Right ventricle myocardium inferior (tissue), 1 donor: ENCODE results near the gene GRK5. TPM values are rescaled to one million over a fixed set of nuclear protein-coding genes. Genes with fewer than 3 reads are reported as not detected.
A peak's percentile ranks its signal among the peaks of the same experiment; 100 is the strongest.
"Not testable (repeated sequence)": the region's sequence is repeated elsewhere in the genome, so short reads cannot be mapped to it uniquely, and the experiment has no call there.

Experiments
- ATAC-seq: fragments of 200-7000 bp; cut with Tn5 transposase; one replicate; pipeline ENCODE4 v1.9.1; 2020; ENCODE audit warnings: mild to moderate bottlenecking, moderate library complexity
- DNase-seq: peaks from one replicate; pipeline ENCODE4 v3.0.0; 2021; ENCODE audit errors: missing footprints
- intact Hi-C: fragments of 100-400 bp; cut with DNase I; formaldehyde crosslinking; loops from one replicate; pipeline ENCODE4 v1.11.0; 2022
- long read RNA-seq: library from polyadenylated mRNA; unstranded; transcript quantifications from one replicate; pipeline ENCODE4 v2.0.0, GENCODE V29; 2021
- total RNA-seq: library from RNA; stranded (reverse); fragmentation: NEBNext Ultra II Directional; extraction: Animal tissue kit (Norgen Biotek cat#: 25700); gene quantifications from one replicate; pipeline ENCODE4 v1.2.1, GENCODE V29; 2021
- donor health status: DM: no; HTN: yes; CAD: no; lungs with severe emphysema.

Gene GRK5
- total RNA-seq = 48.6 TPM
- long read RNA-seq, full-length matches to known transcripts = 11 of 18 reads
- long read RNA-seq, partial matches to known transcripts = 4 of 18 reads
- long read RNA-seq, other reads (novel, unspliced or antisense) = 3 of 18 reads

DNA sequence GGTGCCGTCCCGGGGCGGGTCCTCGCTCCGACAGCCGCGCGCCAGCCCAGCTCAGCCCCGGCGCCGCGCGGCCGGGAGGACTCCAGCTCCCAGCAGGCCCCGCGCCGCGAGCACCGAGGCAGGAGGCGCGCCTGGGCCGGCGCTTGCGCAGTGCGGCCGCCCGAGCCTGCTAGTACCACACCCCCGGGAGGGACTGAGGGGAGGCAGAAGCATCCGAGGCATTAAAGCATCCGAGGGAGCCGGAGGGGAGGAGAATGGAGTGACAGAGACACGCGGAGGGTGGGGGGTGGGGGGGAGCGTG lies at the start of gene GRK5:
Gene GRK5, plus strand, starts transcription at position 206 of the 301 bp plus-strand sequence. CDS start 347 bp downstream, outside the sequence.
- ATAC-seq = peak; percentile 96
- peak; percentile 99 for DNase-seq
- intact Hi-C loops = loop anchor here (2.0 to 5.0 kb wide), 5 partner anchors 93 to 445 kb away; partner anchors contain the start of genes BAG3 and RGS10

GRCh38 chr10:119159332-119159731 lies 48.0 kb upstream of the GRK5 start:
- no peak for DNase-seq
- no peak for ATAC-seq
- intact Hi-C loops = no loop called here

DNA sequence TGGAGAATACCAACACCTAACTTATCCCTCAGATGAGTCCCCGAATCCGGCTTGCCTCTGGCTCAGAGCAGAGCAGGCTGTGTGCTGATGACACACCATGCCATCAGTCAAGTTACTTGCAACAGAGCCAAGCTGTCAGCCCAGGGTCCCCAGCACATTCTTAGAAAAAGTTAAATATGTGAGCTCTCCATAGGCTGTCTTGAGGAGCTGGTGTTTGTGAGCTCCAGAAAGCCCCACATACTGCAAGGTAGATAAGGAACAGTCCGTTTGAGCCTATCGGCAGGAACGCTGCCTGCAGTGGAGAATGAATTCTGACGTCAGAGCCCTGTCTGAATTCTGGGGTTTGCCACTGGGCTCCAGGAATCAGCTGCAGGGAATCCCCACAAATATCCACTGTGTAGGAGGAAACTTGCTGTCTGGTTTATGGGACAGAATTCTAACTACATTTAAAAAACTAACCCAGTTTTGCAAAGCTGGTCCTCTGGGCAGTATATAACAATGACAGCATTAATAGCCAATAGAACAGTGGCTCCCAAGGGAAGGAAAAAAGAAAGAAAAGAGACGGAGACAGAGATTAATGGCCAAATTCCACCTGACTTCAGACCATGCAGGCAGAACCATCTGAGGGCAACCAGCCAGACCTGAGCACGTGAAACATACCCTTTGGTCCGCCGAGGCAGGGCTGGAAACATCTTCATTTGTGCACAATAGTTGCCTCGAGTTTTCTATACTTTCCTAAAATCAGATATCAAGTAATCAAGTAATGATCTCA lies 45.5 kb upstream of the GRK5 start:
- ATAC-seq (no peak), DNase-seq (no peak)
- intact Hi-C loops = no loop called here

DNA sequence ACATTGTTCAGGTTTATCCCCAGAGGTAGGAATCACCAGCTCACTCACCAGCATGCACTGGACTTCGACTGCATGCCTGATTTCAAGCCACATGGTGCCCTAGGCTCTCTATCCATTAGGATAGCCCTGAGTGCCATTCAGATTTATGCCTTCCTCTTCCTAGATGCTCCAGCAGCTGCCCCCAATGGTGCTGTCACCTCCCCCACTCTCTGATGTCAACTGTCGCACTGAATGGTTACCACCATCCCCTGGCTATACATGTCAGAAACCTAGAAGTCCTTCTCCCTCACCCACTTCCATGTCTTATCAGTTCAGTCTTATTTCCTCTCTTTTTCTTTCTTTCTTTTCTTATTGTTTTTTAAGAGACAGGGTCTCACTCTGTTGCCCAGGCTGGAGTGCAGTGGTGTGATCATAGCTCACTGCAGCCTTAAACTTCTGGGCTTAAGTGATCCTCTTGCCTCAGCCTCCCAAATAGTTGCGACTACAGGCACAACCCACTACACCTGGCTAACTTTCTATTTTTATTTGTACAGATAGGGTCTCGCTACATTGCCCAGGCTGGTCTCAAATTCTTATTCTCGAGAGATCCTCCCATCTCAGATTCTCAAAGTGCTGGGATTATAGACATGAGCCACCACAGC lies 44.8 kb upstream of the GRK5 start:
- no peak for ATAC-seq
- intact Hi-C loops = no loop called here
- no peak for DNase-seq

GRCh38 chr10:119165171-119166117 lies 41.9 kb upstream of the GRK5 start, which contains the start of gene SFXN4:
Gene SFXN4 (minus strand): TSS chr10:119165714. CDS start chr10:119165647, 67 bp downstream.
- peak; percentile 97 for ATAC-seq
- intact Hi-C loops = loop anchor here (5.0 kb wide), 1 partner anchor 83 kb away; the partner anchor contains the start of gene EIF3A
- peak; percentile 93 for DNase-seq

- DNase-seq (no peak), ATAC-seq (no peak)
- intact Hi-C loops = loop anchor here (5.0 kb wide), 1 partner anchor 84 kb away; the partner anchor contains the start of gene EIF3A
Measured at GRCh38 chr10:119166118-119166500, 41.3 kb upstream of the GRK5 start.

GRCh38 chr10:119166564-119166963 lies 40.8 kb upstream of the GRK5 start:
- intact Hi-C loops = loop anchor here (5.0 kb wide), 1 partner anchor 84 kb away; the partner anchor contains the start of gene EIF3A
- ATAC-seq (no peak), DNase-seq (no peak)

- ATAC-seq (no peak), DNase-seq (no peak)
- intact Hi-C loops = loop anchor here (5.0 kb wide), 1 partner anchor 85 kb away; the partner anchor contains the start of gene EIF3A
Measured at GRCh38 chr10:119167041-119167440, 40.3 kb upstream of the GRK5 start.

DNA sequence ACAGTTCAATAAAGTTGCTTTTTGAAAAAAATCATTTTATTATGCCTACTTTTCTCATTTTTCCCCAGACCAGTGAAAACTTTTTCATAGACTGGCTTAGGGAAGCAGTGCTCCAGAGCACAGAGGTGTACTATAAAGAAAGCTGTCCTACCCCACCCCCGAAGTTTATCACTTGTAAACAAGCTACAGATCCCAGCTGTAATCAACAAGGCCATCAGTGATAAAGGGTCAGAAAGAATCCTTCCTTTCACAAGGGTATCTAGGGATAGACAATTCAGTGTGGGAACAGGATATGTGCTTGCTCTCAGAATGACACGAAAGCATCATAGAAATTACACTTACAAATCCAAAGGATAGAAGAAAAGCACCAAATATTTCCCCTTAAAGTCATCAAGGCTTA lies 33.3 kb upstream of the GRK5 start:
- ATAC-seq (no peak), DNase-seq (no peak)
- intact Hi-C loops = loop anchor here (10.0 kb wide), 1 partner anchor 411 kb away; no protein-coding TSS in a partner anchor

DNA sequence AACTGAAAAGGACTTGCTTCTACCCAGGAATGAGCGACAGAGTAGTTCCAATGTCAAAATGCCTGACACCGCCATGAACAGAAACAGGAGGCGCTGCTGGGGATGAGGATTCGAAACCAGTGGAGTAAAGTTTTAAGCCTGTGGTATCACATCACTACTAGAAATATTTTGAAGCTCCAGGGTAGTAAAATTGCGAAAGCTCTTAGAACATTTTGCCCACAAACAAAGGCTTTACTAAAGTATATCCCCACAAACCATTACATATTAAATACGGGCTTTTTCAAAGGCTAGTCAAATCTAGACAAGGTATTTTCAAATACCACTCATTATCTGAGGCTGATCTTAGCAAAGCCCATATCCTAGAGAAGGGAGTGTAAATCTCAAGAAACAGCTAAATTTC lies 31.2 kb upstream of the GRK5 start:
- no peak for DNase-seq
- no peak for ATAC-seq
- intact Hi-C loops = loop anchor here (10.0 kb wide), 1 partner anchor 409 kb away; no protein-coding TSS in a partner anchor

- intact Hi-C loops = loop anchor here (10.0 kb wide), 1 partner anchor 407 kb away; no protein-coding TSS in a partner anchor
- no peak for ATAC-seq
- no peak for DNase-seq
Measured at GRCh38 chr10:119177708-119178371, 29.5 kb upstream of the GRK5 start.

DNA sequence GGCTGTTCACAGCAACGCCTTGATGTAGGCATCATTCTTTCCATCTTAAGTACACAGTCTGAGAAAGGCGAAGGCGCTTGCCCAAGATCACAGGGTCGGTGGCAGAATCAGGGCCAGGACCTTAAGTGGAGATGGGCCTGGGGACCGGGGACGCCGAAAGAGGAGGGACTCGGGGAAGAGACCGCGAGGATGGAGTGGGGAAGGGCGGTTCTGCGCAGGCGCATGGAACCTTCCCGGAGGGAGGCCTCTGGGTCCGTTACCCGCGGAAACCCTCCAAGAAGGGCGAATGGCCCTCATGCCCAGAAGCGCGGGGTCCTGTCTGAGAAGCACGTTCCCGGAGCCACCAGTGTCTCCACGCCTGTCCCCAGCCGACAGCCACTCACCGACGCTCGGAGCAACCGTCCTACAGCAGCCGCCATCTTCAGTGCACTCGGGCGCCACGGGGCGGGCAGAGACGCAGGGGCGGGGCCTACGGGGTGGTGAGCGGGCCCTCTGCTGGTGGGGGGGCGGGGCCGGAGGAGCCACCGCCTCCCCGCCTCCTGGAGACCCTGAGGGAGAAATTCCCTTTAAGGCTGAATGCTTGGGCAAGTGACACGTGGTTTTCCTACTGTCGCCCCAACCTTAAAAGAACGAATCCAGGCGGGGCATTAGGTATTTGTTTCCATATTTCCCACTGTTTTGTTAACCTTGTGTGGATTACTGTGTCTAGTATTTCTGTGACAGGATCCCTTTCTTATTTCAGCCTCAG lies 28.8 kb upstream of the GRK5 start, which contains the start of gene PRDX3:
Gene PRDX3, minus strand, starts transcription at position 441 of the 748 bp plus-strand sequence. Its CDS starts 22 bp downstream, at position 419.
- intact Hi-C loops = loop anchor here (10.0 kb wide), 1 partner anchor 406 kb away; no protein-coding TSS in a partner anchor

GRCh38 chr10:119180850-119181400 lies 26.4 kb upstream of the GRK5 start:
- DNase-seq, ATAC-seq, intact Hi-C loops: not testable (repeated sequence)

More for the DNA sequence above, 28.8 kb upstream of the GRK5 start, which contains the start of gene PRDX3:
- ATAC-seq (peak; percentile 99), DNase-seq (peak; percentile 98)

- ATAC-seq = no peak
- intact Hi-C loops = no loop called here
- DNase-seq = no peak
Measured at GRCh38 chr10:119183664-119184412, 23.5 kb upstream of the GRK5 start.

GRCh38 chr10:119189811-119190282 lies 17.5 kb upstream of the GRK5 start:
- intact Hi-C loops = no loop called here
- ATAC-seq (no peak), DNase-seq (no peak)

GRCh38 chr10:119190353-119190752 lies 17.0 kb upstream of the GRK5 start:
- no peak for ATAC-seq
- DNase-seq = no peak
- intact Hi-C loops = no loop called here
